Measurements from ENCODE around the gene TTC19. TPM values are rescaled to one million over a fixed set of nuclear protein-coding genes. Genes with fewer than 3 reads are reported as not detected.

TTC19 gene
- total and polyA plus RNA-seq, 4 donors, result 12.4 to 32.4 (median 22.1) TPM

DNA sequence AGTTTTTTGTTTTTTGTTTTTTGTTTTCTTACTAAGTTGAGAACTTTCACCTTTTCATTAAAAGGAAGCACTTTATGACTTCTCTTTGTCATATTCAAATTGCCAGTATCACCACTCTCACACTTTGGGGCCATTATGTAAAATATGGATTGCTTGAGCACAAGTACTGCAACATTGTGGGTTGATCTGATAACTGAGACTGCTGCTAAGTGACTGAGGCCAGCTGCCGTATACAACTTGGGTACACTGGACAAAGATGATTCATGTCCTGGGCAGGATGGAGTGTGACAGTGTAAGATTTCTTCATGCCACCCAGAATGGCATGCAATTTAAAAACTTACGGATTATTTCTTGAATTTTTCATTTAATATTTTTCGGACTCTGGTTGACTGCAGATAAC, 7.8 kb downstream of the TTC19 start:
- ATAC-seq (ENCODE audit: low FRiP score) (no peak), DNase-seq (no peak)
- no peak overlapping the region for H3K27ac ChIP-seq (ENCODE audit: low read depth in 1 of 2, low read length in 2 of 2)
- no peaks in the 10 kb centered on the region for H3K9me3 ChIP-seq (ENCODE audit: control insufficient read depth, low read length)
- H3K4me3 ChIP-seq (ENCODE audit: low read length in 2 of 2), result no peak overlapping the region
- H3K4me1 ChIP-seq (ENCODE audit: control insufficient read depth in 1 of 2, insufficient read depth in 2 of 2, low read length in 2 of 2), result peaks cover 0 to 2% of the 10 kb centered on the region in 2 donors
- WGBS, 2 donors, result 79 to 81% methylated on average over 3 of the region's 3 CpGs
- H3K27me3 ChIP-seq (ENCODE audit: control insufficient read depth in 1 of 2, insufficient read depth in 2 of 2, low read length in 1 of 2), result peaks cover 0 to 1% of the 10 kb centered on the region in 2 donors
- intact Hi-C loops (cut with DNase I), result no loop called here
- H3K36me3 ChIP-seq (ENCODE audit: control insufficient read depth in 1 of 2, insufficient read depth in 2 of 2, low read length in 1 of 2), result peaks cover 6 to 21% of the 10 kb centered on the region in 2 donors

DNA sequence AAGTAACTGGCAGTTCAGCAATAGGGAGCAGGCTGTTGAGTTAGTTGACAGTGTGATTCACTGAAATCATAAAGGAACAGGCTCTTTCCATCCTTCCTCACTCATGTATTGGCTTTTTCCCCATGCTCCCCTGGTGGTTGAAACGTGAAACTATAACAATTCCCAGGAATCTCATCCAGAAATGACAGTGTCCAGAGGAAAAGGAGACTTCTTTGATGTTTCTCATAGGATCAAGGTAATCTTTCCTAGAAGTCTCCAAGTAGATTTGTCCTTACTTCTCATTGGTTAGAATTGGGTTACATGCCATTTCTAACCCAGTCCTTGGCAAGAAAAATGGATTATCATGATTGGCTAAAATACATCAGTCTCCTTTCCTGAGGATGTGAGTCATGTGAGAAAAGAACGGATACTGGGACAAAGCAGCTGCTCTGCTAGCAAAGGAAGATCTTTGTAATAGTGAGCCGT, 14.4 kb downstream of the TTC19 start:
- no peak for ATAC-seq (ENCODE audit: low FRiP score)
- Histone ChIP-seq H3K27me3 (ENCODE audit: control insufficient read depth in 1 of 2, insufficient read depth in 2 of 2, low read length in 1 of 2) (no peaks in the 10 kb centered on the region), H3K4me3 (ENCODE audit: low read length in 2 of 2) (no peak overlapping the region), H3K36me3 (ENCODE audit: control insufficient read depth in 1 of 2, insufficient read depth in 2 of 2, low read length in 1 of 2) (no peaks in the 10 kb centered on the region), H3K9me3 (ENCODE audit: control insufficient read depth, low read length) (no peaks in the 10 kb centered on the region), H3K4me1 (ENCODE audit: control insufficient read depth in 1 of 2, insufficient read depth in 2 of 2, low read length in 2 of 2) (no peaks in the 10 kb centered on the region), H3K27ac (ENCODE audit: low read depth in 1 of 2, low read length in 2 of 2) (no peak overlapping the region)
- WGBS, 2 donors, result 19 to 23% methylated on average over 3 of the region's 3 CpGs
- intact Hi-C loops (cut with DNase I), result no loop called here
- DNase-seq, result no peak

DNA sequence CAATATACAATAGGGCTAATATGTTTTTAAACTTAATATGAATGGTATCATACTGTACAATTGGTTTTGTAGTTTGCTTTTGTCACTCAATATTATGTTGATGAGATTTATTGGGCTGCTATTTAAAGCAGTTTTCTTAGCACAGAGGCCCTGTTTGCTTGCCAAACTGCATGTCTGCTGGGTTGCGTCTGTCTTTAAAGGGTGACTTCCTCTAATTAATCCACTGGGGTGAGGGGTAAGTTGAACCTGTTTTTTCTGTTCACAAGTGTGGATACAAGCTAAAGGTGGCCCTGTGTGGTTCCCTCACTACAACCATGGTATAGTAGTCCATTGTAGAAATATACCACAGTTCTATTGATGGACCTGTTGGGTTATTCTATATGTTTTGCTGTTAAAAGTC, 19.7 kb downstream of the TTC19 start:
- intact Hi-C loops (cut with DNase I), result no loop called here
- WGBS, 2 donors, result 30 to 45% methylated on average over 1 of the region's 1 CpG
- H3K27me3 ChIP-seq (ENCODE audit: control insufficient read depth in 1 of 2, insufficient read depth in 2 of 2, low read length in 1 of 2), result no peaks in the 10 kb centered on the region
- no peak for ATAC-seq (ENCODE audit: low FRiP score)
- H3K9me3 ChIP-seq (ENCODE audit: control insufficient read depth, low read length), result no peaks in the 10 kb centered on the region
- H3K4me3 ChIP-seq (ENCODE audit: low read length in 2 of 2), result no peak overlapping the region
- no peaks in the 10 kb centered on the region for H3K4me1 ChIP-seq (ENCODE audit: control insufficient read depth in 1 of 2, insufficient read depth in 2 of 2, low read length in 2 of 2)
- DNase-seq, result no peak
- no peak overlapping the region for H3K27ac ChIP-seq (ENCODE audit: low read depth in 1 of 2, low read length in 2 of 2)
- H3K36me3 ChIP-seq (ENCODE audit: control insufficient read depth in 1 of 2, insufficient read depth in 2 of 2, low read length in 1 of 2), result peaks cover 0 to 3% of the 10 kb centered on the region in 2 donors

DNA sequence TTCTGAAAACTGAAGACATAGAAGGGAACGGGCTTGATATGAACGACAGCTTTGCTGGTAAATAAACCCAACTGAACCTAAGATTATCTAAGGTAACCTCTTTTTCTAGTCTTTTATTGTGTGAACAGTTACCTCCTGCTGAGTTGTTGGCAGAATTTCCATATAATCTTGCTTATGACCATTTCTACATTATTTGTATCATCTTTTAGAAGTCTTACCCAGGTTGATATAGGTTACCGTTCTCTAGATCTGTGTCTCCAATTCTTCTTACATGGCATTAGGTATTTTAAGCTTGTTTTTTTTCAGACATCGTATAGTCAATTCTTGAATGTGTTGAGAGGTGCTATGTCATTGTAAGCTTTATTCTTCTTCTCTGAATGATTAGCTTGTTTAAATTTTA, 24.3 kb downstream of the TTC19 start:
- no peak for ATAC-seq (ENCODE audit: low FRiP score)
- peaks cover 5 to 9% of the 10 kb centered on the region in 2 donors for H3K36me3 ChIP-seq (ENCODE audit: control insufficient read depth in 1 of 2, insufficient read depth in 2 of 2, low read length in 1 of 2)

DNA sequence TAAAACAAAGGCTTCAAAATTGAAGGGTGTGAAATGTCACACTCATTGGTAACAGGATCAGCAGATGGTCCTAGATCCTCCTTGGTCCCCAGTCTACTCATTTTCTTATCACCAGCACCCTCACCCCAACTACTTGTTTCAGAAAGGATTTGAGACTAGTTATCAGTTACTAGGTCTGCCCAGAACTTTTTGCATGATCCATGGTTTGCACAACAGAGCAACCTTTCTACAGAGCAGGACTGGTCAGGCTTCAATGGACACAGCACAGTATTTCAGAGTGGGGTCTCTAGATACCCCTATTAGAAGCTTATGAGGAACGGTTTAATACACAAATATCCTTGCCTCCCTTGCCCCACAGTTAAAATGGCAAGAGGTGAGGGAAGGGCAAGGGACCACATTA, 25.6 kb downstream of the TTC19 start:
- H3K36me3 ChIP-seq (ENCODE audit: control insufficient read depth in 1 of 2, insufficient read depth in 2 of 2, low read length in 1 of 2), result peaks cover 5 to 9% of the 10 kb centered on the region in 2 donors
- H3K4me1 ChIP-seq (ENCODE audit: control insufficient read depth in 1 of 2, insufficient read depth in 2 of 2, low read length in 2 of 2), result peaks cover 0 to 4% of the 10 kb centered on the region in 2 donors
- WGBS, 2 donors, result 92 to 97% methylated on average over 1 of the region's 1 CpG
- no peak overlapping the region for H3K4me3 ChIP-seq (ENCODE audit: low read length in 2 of 2)
- no peak for ATAC-seq (ENCODE audit: low FRiP score)
- no peak overlapping the region for H3K27ac ChIP-seq (ENCODE audit: low read depth in 1 of 2, low read length in 2 of 2)
- no peak for DNase-seq
- no peaks in the 10 kb centered on the region for H3K27me3 ChIP-seq (ENCODE audit: control insufficient read depth in 1 of 2, insufficient read depth in 2 of 2, low read length in 1 of 2)
- intact Hi-C loops (cut with DNase I), result no loop called here
- H3K9me3 ChIP-seq (ENCODE audit: control insufficient read depth, low read length), result no peaks in the 10 kb centered on the region

More for the DNA sequence above, 24.3 kb downstream of the TTC19 start:
- DNase-seq, result no peak
- H3K27ac ChIP-seq (ENCODE audit: low read depth in 1 of 2, low read length in 2 of 2), result no peak overlapping the region
- 69 to 85% methylated on average over 4 of the region's 4 CpGs for WGBS, 2 donors
- H3K4me3 ChIP-seq (ENCODE audit: low read length in 2 of 2), result no peak overlapping the region
- intact Hi-C loops (cut with DNase I), result no loop called here
- no peaks in the 10 kb centered on the region for H3K27me3 ChIP-seq (ENCODE audit: control insufficient read depth in 1 of 2, insufficient read depth in 2 of 2, low read length in 1 of 2)
- H3K4me1 ChIP-seq (ENCODE audit: control insufficient read depth in 1 of 2, insufficient read depth in 2 of 2, low read length in 2 of 2), result peaks cover 0 to 4% of the 10 kb centered on the region in 2 donors
- no peaks in the 10 kb centered on the region for H3K9me3 ChIP-seq (ENCODE audit: control insufficient read depth, low read length)

DNA sequence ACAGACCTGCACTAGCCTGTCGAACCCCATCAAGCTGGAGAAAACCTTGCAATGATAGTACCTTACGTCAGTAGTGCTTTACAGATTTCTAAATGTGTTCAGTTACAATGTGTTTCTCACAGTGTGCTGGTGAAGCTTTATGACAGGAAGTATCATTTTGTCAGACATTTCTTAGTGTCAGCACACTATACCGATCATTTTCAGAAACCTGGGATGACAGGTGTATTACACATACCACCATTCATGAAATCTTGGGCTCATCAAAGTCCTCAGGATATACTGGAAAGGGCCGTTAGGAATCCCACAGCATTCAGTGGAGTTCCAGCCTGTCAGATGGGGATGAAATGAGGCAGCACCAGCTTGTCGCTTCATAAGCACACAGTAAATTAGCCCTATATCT, 27.3 kb downstream of the TTC19 start:
- intact Hi-C loops (cut with DNase I), result no loop called here
- peaks cover 6 to 7% of the 10 kb centered on the region in 2 donors for H3K36me3 ChIP-seq (ENCODE audit: control insufficient read depth in 1 of 2, insufficient read depth in 2 of 2, low read length in 1 of 2)
- H3K27me3 ChIP-seq (ENCODE audit: control insufficient read depth in 1 of 2, insufficient read depth in 2 of 2, low read length in 1 of 2), result no peaks in the 10 kb centered on the region
- H3K4me3 ChIP-seq (ENCODE audit: low read length in 2 of 2), result no peak overlapping the region
- DNase-seq (no peak), ATAC-seq (ENCODE audit: low FRiP score) (no peak)
- no peaks in the 10 kb centered on the region for H3K9me3 ChIP-seq (ENCODE audit: control insufficient read depth, low read length)
- H3K4me1 ChIP-seq (ENCODE audit: control insufficient read depth in 1 of 2, insufficient read depth in 2 of 2, low read length in 2 of 2), result peaks cover 0 to 4% of the 10 kb centered on the region in 2 donors
- 89 to 91% methylated on average over 5 of the region's 5 CpGs for WGBS, 2 donors
- H3K27ac ChIP-seq (ENCODE audit: low read depth in 1 of 2, low read length in 2 of 2), result no peak overlapping the region

DNA sequence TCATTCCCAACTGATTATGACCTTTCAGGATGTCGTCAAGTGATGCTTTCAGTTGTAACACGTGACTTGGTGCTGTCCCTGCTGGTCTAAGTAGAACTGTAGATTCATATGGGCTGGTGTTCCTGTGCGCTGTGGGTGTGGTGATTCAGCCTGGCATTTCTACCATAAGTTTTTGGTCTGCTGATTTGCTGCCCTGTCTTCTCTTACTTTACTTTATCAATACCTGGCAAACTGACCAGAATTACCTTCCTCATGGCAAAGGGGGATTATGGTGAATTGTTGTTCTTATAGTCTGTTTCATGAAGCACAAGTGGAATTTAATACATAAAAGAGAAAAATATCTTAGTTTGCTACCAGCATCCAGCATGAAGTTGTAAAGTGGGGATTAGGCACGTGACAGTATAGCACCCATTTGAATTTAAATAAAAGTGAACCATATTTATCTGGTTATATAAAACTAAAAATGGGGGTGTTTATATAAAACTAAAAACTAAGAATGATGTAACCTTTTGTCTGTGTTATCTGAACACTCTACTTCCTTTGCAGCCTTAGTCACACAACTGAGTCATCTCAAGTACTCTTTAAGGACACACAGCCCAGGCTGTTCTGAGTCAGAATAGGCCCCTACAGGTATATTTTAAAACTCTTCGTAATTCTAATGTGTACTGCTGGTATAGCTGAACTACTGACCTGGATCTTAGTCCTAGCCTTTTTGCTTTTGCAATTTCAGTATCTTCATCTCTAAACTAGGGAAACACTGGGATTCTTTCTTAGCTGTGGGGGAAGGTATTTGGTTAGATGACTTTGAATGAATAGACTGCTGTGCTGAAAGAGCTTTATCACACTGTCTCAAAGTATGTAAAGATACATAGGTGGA, 28.3 kb downstream of the TTC19 start:
- Histone ChIP-seq H3K9me3 (ENCODE audit: control insufficient read depth, low read length) (no peaks in the 10 kb centered on the region), H3K27ac (ENCODE audit: low read depth in 1 of 2, low read length in 2 of 2) (peak overlapping the region; percentile 21 to 60), H3K4me3 (ENCODE audit: low read length in 2 of 2) (no peak overlapping the region), H3K36me3 (ENCODE audit: control insufficient read depth in 1 of 2, insufficient read depth in 2 of 2, low read length in 1 of 2) (peaks cover 7 to 8% of the 10 kb centered on the region in 2 donors), H3K27me3 (ENCODE audit: control insufficient read depth in 1 of 2, insufficient read depth in 2 of 2, low read length in 1 of 2) (no peaks in the 10 kb centered on the region), H3K4me1 (ENCODE audit: control insufficient read depth in 1 of 2, insufficient read depth in 2 of 2, low read length in 2 of 2) (peaks cover 0 to 4% of the 10 kb centered on the region in 2 donors)
- 60 to 67% methylated on average over 5 of the region's 5 CpGs for WGBS, 2 donors
- no peak for DNase-seq
- peak; percentile 83 for ATAC-seq (ENCODE audit: low FRiP score)
- intact Hi-C loops (cut with DNase I), result no loop called here

DNA sequence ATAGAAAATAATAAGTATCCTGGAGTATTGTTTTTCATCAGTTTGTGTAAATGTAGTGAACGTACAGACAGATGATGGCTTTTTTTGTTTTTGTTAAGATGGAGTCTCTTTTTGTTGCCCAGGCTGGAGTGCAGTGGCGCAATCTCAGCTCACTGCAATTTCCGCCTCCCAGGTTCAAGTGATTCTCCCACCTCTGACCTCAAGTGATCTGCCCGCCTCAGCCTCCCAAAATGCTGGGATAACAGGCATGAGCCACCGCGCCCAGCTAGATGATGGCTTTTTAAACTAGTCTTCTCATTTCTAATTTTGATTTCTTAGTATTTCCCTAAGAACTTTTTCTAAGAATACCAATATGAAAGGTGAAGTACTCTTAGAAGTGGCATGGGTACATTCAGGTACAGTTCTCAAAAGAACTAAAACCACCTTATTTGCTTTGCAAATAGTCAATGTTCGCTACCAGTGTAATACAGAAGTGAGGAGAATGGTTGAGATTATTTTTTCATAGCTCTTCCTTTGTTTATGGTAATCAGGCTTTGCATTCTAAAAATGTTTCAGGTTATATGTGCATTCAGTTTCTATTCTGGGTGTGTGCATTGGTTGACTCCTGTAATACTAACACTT, 34.2 kb downstream of the TTC19 start:
- Histone ChIP-seq H3K9me3 (ENCODE audit: control insufficient read depth, low read length) (no peaks in the 10 kb centered on the region), H3K4me1 (ENCODE audit: control insufficient read depth in 1 of 2, insufficient read depth in 2 of 2, low read length in 2 of 2) (no peaks in the 10 kb centered on the region), H3K27me3 (ENCODE audit: control insufficient read depth in 1 of 2, insufficient read depth in 2 of 2, low read length in 1 of 2) (no peaks in the 10 kb centered on the region), H3K27ac (ENCODE audit: low read depth in 1 of 2, low read length in 2 of 2) (no peak overlapping the region), H3K4me3 (ENCODE audit: low read length in 2 of 2) (no peak overlapping the region), H3K36me3 (ENCODE audit: control insufficient read depth in 1 of 2, insufficient read depth in 2 of 2, low read length in 1 of 2) (peaks cover 10 to 13% of the 10 kb centered on the region in 2 donors)
- ATAC-seq (ENCODE audit: low FRiP score), result no peak
- 94 to 95% methylated on average over 7 of the region's 7 CpGs for WGBS, 2 donors
- DNase-seq, result no peak
- intact Hi-C loops (cut with DNase I), result no loop called here

All from aorta (tissue), 5 donors.